HG03064 (cell line): Measurements from ENCODE around the gene ATG13.

Experiments
- ATAC-seq: cut with Tn5 transposase; IDR thresholded peaks from one replicate; pipeline ENCODE4 v1.9.1; 2021; ENCODE audit warnings: low read depth; ENCODE audit not compliant: unreplicated experiment

The ATG13 gene

DNA sequence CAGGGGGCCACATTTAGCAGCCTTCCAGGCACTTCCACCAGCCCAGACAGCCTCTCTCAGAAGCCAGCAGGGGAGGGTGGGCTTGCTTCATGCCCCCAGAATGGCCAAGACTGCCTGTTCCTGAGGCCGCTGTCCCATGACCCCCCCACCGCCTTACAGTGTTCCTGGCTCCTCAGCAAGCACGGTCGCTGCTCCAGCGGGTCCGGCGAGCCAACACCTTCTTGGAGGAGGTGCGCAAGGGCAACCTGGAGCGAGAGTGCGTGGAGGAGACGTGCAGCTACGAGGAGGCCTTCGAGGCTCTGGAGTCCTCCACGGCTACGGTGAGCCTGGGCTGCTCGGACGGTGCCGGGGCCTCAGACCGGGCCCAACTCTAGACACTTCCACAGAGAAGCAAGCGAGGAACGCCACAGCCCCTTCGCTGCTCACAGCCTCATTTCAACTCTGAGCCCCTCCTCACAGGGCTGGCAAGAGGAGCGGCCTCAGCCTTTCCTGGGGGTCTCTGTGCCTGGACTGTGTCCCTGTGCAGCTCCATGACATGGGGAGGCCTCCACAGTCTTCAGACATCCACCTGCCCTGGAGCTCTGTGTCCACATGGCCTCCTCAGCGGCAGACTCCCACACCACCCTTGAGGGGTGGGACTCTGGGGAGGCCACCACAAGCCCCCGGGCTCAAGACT lies 102.3 kb downstream of the ATG13 start:
- ATAC-seq = no peak

- no peak for ATAC-seq
Observed at GRCh38 chr11:46721286-46721685, 103.9 kb downstream of the ATG13 start.

DNA sequence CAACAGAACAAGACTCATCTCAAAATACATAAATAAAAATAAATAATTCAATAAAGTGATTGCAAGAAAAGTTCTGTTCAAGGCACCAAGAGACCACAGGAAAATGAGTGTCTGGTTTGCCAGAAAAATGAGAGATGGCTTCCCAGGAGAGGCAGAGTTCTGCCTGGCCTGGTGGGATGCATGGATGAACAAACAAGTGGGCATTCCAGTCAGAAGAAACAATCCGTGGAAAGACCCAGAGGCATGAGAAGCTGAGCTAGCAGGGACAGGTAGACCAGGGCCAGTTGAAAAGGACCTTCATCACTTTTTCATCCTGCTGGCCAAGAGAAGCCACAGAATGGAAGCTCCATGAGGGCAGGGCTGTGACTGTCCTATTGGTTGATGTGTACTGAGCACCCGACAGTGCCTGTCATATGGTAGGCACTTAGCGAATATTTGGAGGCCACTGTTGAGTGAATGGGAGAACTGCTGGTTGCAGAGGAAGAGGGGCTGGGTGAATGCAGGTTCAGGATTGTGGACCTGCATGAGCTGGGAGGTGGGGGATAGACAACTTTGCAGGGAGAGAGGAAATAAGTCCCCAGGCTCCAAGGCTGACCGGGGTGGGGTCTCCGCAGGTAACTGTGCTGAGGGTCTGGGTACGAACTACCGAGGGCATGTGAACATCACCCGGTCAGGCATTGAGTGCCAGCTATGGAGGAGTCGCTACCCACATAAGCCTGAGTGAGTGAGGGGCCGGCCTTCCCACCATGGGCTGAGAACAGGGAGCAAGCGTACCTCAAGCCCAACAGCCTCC lies 105.4 kb downstream of the ATG13 start:
- ATAC-seq = no peak

GRCh38 chr11:46723359-46723680 lies 106.0 kb downstream of the ATG13 start:
- no peak for ATAC-seq

GRCh38 chr11:46724088-46724487 lies 106.7 kb downstream of the ATG13 start:
- no peak for ATAC-seq
